GM21390 (cell line): Measurements from ENCODE around the gene CPT2.

ENCODE experiments used
- ATAC-seq: cut with Tn5 transposase; IDR thresholded peaks from one replicate; pipeline ENCODE4 v1.9.1; 2021; ENCODE audit not compliant: unreplicated experiment

The CPT2 gene

GRCh38 chr1:53259932-53260331 is 63.3 kb downstream of the CPT2 start:
- no peak for ATAC-seq

DNA sequence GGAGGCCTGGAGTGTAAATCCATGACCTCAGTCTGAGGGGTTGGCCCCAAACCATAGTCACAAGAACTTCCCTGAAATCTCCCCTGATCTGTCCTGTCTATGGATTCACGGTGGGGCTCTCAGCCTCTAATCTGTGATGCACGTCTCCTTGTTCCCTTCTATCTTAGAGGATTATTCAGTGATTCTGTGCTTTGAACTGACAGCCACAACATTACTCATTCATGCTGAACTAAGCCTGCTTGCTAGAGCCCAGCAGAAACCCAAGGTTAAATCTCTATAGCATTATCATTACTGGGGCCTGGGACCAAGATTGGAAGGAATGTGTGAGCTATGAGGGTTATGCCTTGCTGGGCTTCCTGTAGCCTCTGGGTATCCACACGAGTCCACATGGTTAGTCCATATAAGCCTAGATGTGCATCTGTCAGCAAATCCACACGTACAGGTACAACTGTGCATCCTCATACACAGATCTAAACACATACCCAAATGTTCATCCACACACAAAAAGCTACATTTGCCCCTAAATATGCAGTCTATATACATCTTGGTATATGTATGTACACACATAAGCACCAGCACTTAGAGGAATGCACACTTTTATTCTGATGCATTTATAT is 64.1 kb downstream of the CPT2 start:
- no peak for ATAC-seq

DNA sequence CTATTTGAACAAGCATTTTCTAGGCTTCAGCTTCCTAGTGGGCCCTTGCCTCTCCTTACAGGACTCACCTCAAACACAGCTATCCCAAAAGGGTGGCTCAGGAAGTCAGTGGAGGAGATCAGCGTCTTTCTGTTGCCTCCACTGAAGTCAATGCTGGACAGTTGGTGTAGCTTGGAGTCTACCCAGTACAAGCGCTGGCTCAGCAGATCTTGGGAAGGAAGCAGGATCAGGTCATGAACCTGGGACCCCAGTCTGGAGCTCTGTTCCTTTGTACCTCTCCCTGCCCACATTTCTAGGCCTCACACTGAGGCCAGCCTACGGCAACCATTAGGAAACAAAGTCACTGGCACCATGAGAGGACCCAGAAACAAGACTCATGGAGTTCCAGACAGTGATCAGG is 65.4 kb downstream of the CPT2 start:
- ATAC-seq = no peak
